ENCODE data around the gene SMIM11.
"Not testable (repeated sequence)": the region's sequence is repeated elsewhere in the genome, so short reads cannot be mapped to it uniquely, and the experiment has no call there.

The SMIM11 gene

DNA sequence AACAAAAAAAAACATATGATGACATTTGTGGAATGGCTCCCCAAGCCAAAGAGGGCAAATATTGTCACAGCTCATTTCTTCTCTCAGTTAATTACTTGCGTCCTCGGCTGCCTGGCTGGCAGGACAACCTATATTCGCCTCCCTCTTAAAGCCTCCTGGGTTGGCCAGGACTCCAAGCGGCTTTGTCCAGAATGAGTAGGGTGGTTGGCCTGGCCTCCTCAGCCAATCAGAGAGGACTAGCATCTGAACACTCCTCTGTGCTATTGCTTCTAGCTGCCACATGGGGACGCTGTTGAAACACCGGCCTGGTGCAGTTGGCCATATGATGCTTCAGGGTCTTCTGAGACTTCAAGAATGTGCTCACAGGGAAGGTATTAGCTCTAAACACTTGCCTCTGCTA is 53.1 kb downstream of the SMIM11 start:
- DNase-seq, result not testable (repeated sequence)

DNA sequence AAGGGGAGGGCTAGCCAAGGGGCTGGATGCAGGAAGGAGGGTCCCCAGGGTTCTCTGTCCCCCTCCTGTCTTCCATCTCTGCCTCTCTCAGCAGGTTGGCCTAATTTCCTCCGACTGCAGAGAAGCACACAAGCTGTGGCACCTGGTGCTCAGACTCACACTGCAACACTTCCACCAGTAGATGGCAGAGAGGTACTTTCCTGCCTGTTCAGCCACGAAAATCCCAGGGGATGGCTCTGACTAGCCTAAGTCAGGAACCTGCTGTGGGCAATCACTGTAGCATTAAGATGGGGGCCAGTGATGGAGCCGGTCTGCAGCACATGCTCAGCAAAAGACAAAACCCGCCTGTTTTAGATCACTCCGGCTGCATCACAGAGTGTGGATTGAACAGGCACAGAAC is 54.4 kb downstream of the SMIM11 start:
- not testable (repeated sequence) for DNase-seq
